HCT116 (cell line): Measurements from ENCODE around the gene TFCP2L1.

ENCODE experiments used
- CEBPB ChIP-seq: IDR thresholded peaks from 2 replicates; pipeline ENCODE4 v1.6.1; 2012; ENCODE audit warnings: low read depth
- EGR1 ChIP-seq: IDR thresholded peaks from 2 replicates; pipeline ENCODE4 v1.6.1; 2012; ENCODE audit warnings: low read depth
- ELF1 ChIP-seq: IDR thresholded peaks from 2 replicates; pipeline ENCODE4 v1.6.1; 2012; ENCODE audit warnings: low read depth, borderline replicate concordance
- EZH2phosphoT487 ChIP-seq: fragments of 200-600 bp; IDR thresholded peaks from 2 replicates; pipeline ENCODE4 v1.6.1; 2018; ENCODE audit warnings: antibody characterized with exemption, borderline replicate concordance
- JUND ChIP-seq: IDR thresholded peaks from 2 replicates; pipeline ENCODE4 v1.6.1; 2012
- MAX ChIP-seq: IDR thresholded peaks from 2 replicates; pipeline ENCODE4 v1.6.1; 2012
- POLR2A ChIP-seq: IDR thresholded peaks from 2 replicates; pipeline ENCODE4 v1.7.0; 2011; ENCODE audit warnings: borderline replicate concordance; ENCODE audit not compliant: insufficient read depth, insufficient read length; ENCODE audit errors: extremely low read depth
- POLR2AphosphoS5 ChIP-seq: IDR thresholded peaks from 2 replicates; pipeline ENCODE4 v1.6.1; 2011; ENCODE audit warnings: mild to moderate bottlenecking, low read depth, low read length, moderate library complexity
- TF ChIP-seq, protein P1 (sequence below), 3 experiments: fragments of 200-600 bp in 1 of 3; sonication (generic) in 1 of 3; IDR thresholded peaks in 2 of 3; conservative IDR thresholded peaks in 1 of 3; 2 replicates each; pipeline ENCODE4 v1.5.1; 2012 to 2017; ENCODE audit warnings: low read depth in 2 of 3, low read length in 2 of 3, antibody characterized with exemption in 1 of 3, borderline replicate concordance in 1 of 3, control low read depth in 1 of 3, mild to moderate bottlenecking in 1 of 3, mixed read lengths in 1 of 3, mixed run types in 1 of 3, moderate library complexity in 1 of 3; ENCODE audit not compliant: insufficient read depth in 1 of 3

DNA sequence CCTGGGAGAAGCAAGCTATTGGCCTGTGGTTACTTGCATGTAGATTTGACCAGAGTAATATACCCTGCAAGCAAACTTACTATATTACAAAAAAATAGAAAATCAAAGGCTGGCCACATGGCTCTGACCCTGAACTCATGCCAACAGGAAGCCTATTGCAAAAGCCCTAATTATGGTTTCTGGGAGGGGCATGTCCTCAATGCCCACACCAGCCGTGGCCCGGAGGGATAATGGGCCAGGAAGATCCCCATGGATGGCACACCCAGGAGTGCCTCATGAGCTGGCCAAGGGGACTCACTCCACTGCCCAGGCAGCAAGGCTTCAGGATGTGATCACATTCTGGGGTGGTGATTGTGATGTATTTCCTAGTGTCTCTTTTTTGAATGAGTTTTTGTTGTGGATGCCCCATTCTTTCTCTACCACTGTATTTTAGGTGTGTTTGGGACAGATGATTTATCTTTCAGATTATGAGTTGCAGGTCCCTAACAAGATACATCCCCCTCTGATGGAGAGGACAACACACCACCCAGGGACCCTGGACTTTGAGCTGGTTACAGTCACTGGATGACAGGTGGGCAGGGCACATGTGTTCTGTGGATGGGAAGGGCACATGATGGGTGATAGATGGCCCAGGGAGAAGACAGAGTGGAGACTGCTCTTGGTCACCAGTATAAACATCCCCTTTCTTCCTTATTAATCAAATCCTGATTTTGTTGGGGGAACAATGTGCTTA is 18.7 kb upstream of the TFCP2L1 start:
- TF ChIP-seq POLR2A (no peak), JUND (no peak), CEBPB (no peak), EGR1 (no peak), POLR2AphosphoS5 (no peak), EZH2phosphoT487 (no peak), MAX (no peak), ELF1 (no peak)
- TF ChIP-seq, protein P1, sequence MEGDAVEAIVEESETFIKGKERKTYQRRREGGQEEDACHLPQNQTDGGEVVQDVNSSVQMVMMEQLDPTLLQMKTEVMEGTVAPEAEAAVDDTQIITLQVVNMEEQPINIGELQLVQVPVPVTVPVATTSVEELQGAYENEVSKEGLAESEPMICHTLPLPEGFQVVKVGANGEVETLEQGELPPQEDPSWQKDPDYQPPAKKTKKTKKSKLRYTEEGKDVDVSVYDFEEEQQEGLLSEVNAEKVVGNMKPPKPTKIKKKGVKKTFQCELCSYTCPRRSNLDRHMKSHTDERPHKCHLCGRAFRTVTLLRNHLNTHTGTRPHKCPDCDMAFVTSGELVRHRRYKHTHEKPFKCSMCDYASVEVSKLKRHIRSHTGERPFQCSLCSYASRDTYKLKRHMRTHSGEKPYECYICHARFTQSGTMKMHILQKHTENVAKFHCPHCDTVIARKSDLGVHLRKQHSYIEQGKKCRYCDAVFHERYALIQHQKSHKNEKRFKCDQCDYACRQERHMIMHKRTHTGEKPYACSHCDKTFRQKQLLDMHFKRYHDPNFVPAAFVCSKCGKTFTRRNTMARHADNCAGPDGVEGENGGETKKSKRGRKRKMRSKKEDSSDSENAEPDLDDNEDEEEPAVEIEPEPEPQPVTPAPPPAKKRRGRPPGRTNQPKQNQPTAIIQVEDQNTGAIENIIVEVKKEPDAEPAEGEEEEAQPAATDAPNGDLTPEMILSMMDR (IDR thresholded peaks at IDR 0.05 in 2 of 3, conservative IDR thresholded peaks at IDR 0.05 in 1 of 3; ENCODE audit: borderline replicate concordance in 1 of 3, insufficient read depth in 1 of 3, low read depth in 2 of 3, low read length in 2 of 3), result no peak
